CD4-positive, alpha-beta T cell (primary cell): ENCODE results near the gene TBX4. TPM values are rescaled to one million over a fixed set of nuclear protein-coding genes. Genes with fewer than 3 reads are reported as not detected.

Source experiments
- ATAC-seq: fragments of 200-7000 bp; cut with Tn5 transposase; one replicate; pipeline ENCODE4 v1.10.0; 2022; ENCODE audit warnings: mild to moderate bottlenecking; ENCODE audit not compliant: poor library complexity
- CTCF ChIA-PET: fragments of 350-600 bp; sonication (Branson Sonifier 250); formaldehyde crosslinking; loops from one replicate; lab custom pipeline; 2021; ENCODE audit warnings: antibody characterized with exemption, inconsistent platforms; lab: Charles Lee
- POLR2A ChIA-PET: fragments of 350-600 bp; sonication (Branson Sonifier 250); formaldehyde crosslinking; loops from one replicate; lab custom pipeline; 2021; ENCODE audit warnings: antibody characterized with exemption, inconsistent platforms; lab: Charles Lee
- DNase-seq, 14 experiments: peaks; one replicate each; pipeline ENCODE4 v3.0.0-alpha.2; 2013 to 2020; ENCODE audit warnings: mixed read lengths in 2 of 14
- H3K27ac ChIP-seq, 2 donors: one replicate each; pipeline versions ENCODE4 v1.5.1 to v1.7.0; 2013; ENCODE audit warnings: low read length in 2 of 2, low read depth in 1 of 2, mild to moderate bottlenecking in 1 of 2
- H3K27me3 ChIP-seq, 2 experiments: 1 replicate in 1 of 2; 2 replicates in 1 of 2; pipeline versions ENCODE4 v1.6.1 to v1.7.0; 2013; ENCODE audit warnings: low read length in 2 of 2, control low read depth in 1 of 2, mild to moderate bottlenecking in 1 of 2, moderate library complexity in 1 of 2; ENCODE audit not compliant: insufficient read depth in 2 of 2, control insufficient read depth in 1 of 2
- H3K36me3 ChIP-seq: one replicate; pipeline ENCODE4 v1.6.1; 2013; ENCODE audit warnings: low read length, control low read depth; ENCODE audit not compliant: insufficient read depth
- H3K4me1 ChIP-seq: one replicate; pipeline ENCODE4 v1.6.1; 2013; ENCODE audit warnings: low read length, control low read depth; ENCODE audit not compliant: insufficient read depth
- H3K4me3 ChIP-seq: one replicate; pipeline ENCODE4 v1.5.1; 2013; ENCODE audit warnings: mild to moderate bottlenecking, low read length, moderate library complexity
- H3K9me3 ChIP-seq, 2 experiments: 1 replicate in 1 of 2; 2 replicates in 1 of 2; pipeline versions ENCODE4 v1.6.1 to v1.7.0; 2013; ENCODE audit warnings: low read length in 2 of 2, mild to moderate bottlenecking in 2 of 2, control low read depth in 1 of 2, moderate library complexity in 1 of 2; ENCODE audit not compliant: control insufficient read depth in 1 of 2, insufficient read depth in 1 of 2
- H3K27ac Mint-ChIP-seq: one replicate; pipeline ENCODE4 v1.8.0; 2020; ENCODE audit warnings: mixed read lengths
- H3K27me3 Mint-ChIP-seq: one replicate; pipeline ENCODE4 v1.8.0; 2021; ENCODE audit warnings: mixed read lengths
- H3K36me3 Mint-ChIP-seq: one replicate; pipeline ENCODE4 v1.8.0; 2021; ENCODE audit warnings: low read depth, mixed read lengths
- H3K4me1 Mint-ChIP-seq: one replicate; pipeline ENCODE4 v1.8.0; 2021; ENCODE audit warnings: low read depth, mixed read lengths
- H3K4me3 Mint-ChIP-seq: one replicate; pipeline ENCODE4 v1.8.0; 2020; ENCODE audit warnings: mild to moderate bottlenecking, mixed read lengths
- H3K9me3 Mint-ChIP-seq: one replicate; pipeline ENCODE4 v1.8.0; 2020; ENCODE audit warnings: mixed read lengths
- intact Hi-C, 2 experiments: fragments of 100-400 bp; cut with DNase I in 1 of 2; cut with micrococcal nuclease in 1 of 2; formaldehyde crosslinking; loops; one replicate each; pipeline versions ENCODE4 v1.15.1 to v1.9.0; 2023 to 2025; cut with DNase I, micrococcal nuclease
- total RNA-seq, 174 experiments: library from RNA in 2 of 174; stranded (reverse) in 2 of 174; gene quantifications; one replicate each; pipeline ENCODE4 v1.2.3 and lab custom pipeline; 2021 to 2026
- TF ChIP-seq, protein P1 (sequence below): fragments of 200-600 bp; IDR thresholded peaks from one replicate; pipeline ENCODE4 v1.8.0; 2022; ENCODE audit warnings: antibody characterized with exemption, mild to moderate bottlenecking

TBX4 gene
- total RNA-seq, 2 experiments from 2014 or later, result not detected

DNA sequence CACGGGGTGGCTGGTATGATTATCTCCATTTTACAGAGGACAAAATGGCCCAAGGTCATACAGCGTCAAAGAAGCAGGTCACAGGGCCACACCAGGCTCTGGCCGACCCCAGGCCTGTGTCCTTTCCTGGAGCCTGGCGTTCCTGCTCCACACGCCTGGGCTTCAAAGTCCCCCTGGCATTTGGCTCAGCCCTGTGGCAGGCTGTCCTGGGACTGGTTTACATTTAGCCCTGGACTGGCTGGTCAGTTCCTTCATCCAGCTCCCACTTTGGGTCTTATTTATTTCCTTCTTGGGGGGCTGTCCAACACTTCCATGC is 37.3 kb upstream of the TBX4 start:
- peaks cover 10% of the 10 kb centered on the region for H3K4me1 Mint-ChIP-seq
- no peaks in the 10 kb centered on the region for H3K9me3 Mint-ChIP-seq
- no peak overlapping the region for H3K27ac ChIP-seq
- peak overlapping the region; percentile 31 for H3K4me3 Mint-ChIP-seq
- intact Hi-C loops, result loop anchor here (5.0 to 10.0 kb wide), 4 partner anchors 422 to 693 kb away; partner anchors contain the start of genes INTS2 (in 1 of the 2) and MED13 (in 1 of the 2)
- peaks cover 45% of the 10 kb centered on the region for H3K4me1 ChIP-seq
- no peaks in the 10 kb centered on the region for H3K36me3 Mint-ChIP-seq
- no peak overlapping the region for H3K27ac Mint-ChIP-seq
- no peak overlapping the region for H3K4me3 ChIP-seq
- TF ChIP-seq, protein P1, sequence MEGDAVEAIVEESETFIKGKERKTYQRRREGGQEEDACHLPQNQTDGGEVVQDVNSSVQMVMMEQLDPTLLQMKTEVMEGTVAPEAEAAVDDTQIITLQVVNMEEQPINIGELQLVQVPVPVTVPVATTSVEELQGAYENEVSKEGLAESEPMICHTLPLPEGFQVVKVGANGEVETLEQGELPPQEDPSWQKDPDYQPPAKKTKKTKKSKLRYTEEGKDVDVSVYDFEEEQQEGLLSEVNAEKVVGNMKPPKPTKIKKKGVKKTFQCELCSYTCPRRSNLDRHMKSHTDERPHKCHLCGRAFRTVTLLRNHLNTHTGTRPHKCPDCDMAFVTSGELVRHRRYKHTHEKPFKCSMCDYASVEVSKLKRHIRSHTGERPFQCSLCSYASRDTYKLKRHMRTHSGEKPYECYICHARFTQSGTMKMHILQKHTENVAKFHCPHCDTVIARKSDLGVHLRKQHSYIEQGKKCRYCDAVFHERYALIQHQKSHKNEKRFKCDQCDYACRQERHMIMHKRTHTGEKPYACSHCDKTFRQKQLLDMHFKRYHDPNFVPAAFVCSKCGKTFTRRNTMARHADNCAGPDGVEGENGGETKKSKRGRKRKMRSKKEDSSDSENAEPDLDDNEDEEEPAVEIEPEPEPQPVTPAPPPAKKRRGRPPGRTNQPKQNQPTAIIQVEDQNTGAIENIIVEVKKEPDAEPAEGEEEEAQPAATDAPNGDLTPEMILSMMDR, result no peak
- ChIA-PET POLR2A (no interaction called here), CTCF (no interaction called here)
- peaks cover 0 to 25% of the 10 kb centered on the region in 2 experiments for H3K9me3 ChIP-seq
- H3K36me3 ChIP-seq, result no peaks in the 10 kb centered on the region
- DNase-seq (no peak), ATAC-seq (no peak)
- peaks cover 26 to 28% of the 10 kb centered on the region in 2 experiments for H3K27me3 ChIP-seq
- peaks cover 41% of the 10 kb centered on the region for H3K27me3 Mint-ChIP-seq

DNA sequence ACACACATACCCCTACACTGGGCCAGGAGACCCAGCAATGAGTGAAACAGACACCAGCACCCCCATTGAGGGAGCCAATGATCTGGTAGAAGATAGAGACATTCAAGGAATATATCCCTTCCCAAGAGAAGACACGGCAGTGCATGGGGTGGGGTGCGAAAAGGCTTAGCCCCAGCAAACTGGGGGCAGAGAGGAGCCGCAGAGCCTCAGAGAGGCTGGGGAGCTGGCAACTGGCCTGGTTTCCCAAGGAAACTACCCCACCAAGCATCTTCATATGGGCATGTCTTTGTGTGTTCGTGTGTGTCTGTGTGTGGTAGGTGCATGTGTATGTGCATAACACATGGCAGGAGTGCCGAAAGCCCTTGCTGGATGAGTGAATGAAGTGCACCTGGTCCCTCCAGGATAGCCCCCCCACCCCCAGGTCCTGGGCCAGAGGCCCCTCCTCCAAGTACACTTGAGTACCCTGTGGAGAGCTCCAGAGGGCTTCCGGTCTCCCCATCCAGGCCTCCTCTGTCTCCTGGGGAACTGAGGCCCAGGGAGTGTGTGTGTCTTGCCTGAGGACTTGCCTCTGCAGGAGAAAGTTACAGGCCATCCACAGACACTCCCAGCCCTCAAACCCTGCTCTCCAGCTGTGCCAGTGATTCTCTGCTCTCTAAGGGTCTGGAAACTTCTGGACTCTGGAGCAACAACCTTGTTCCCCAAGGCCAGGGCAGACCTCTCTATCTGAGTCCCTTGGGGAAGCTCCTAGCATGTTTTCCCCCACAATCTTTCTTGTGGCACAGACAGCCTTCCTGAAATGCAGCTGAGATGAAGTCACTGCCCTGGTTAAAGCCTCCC is 36.6 kb upstream of the TBX4 start:
- no peak overlapping the region for H3K27ac ChIP-seq
- H3K36me3 ChIP-seq, result no peaks in the 10 kb centered on the region
- intact Hi-C loops, result loop anchor here (10.0 kb wide), 2 partner anchors 509 to 649 kb away; partner anchors contain the start of genes INTS2 (in 1 of the 2) and MED13 (in 1 of the 2)
- peaks cover 19 to 23% of the 10 kb centered on the region in 2 experiments for H3K27me3 ChIP-seq
- no peaks in the 10 kb centered on the region for H3K9me3 Mint-ChIP-seq
- CTCF ChIA-PET, result no interaction called here
- H3K4me3 ChIP-seq, result no peak overlapping the region
- H3K4me1 Mint-ChIP-seq, result peaks cover 3% of the 10 kb centered on the region
- peaks cover 0 to 18% of the 10 kb centered on the region in 2 experiments for H3K9me3 ChIP-seq
- no peak overlapping the region for H3K27ac Mint-ChIP-seq
- peaks cover 38% of the 10 kb centered on the region for H3K4me1 ChIP-seq
- H3K36me3 Mint-ChIP-seq, result no peaks in the 10 kb centered on the region
- DNase-seq (peak in 1 of 14 experiments; percentile 7), ATAC-seq (no peak)
- TF ChIP-seq, protein P1, result no peak
- POLR2A ChIA-PET, result no interaction called here
- H3K4me3 Mint-ChIP-seq, result peak overlapping the region; percentile 31
- H3K27me3 Mint-ChIP-seq, result peaks cover 41% of the 10 kb centered on the region

DNA sequence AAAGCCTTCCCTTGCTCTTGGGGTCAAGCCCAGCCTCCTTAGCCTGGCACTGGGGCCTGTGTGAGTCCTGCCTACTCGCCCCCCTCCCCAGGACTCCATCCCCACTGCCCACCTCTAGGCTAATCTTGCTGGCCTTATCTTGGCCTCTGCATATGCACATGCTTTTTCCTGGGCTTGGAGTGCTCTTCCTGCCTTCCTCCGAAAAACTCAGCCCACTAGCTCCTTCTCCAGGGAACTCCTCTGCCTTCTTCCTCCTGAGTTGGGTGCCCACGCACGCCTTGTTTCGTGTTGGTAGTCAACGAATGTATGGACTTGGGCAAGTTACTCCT is 36.0 kb upstream of the TBX4 start:
- POLR2A ChIA-PET, result no interaction called here
- Mint-ChIP-seq H3K36me3 (no peaks in the 10 kb centered on the region), H3K27me3 (peaks cover 44% of the 10 kb centered on the region), H3K27ac (no peak overlapping the region), H3K4me3 (no peak overlapping the region), H3K4me1 (no peaks in the 10 kb centered on the region), H3K9me3 (no peaks in the 10 kb centered on the region)
- ATAC-seq (no peak), DNase-seq (peak in 1 of 14 experiments; percentile 9)
- Histone ChIP-seq H3K4me1 (peaks cover 33% of the 10 kb centered on the region), H3K36me3 (no peaks in the 10 kb centered on the region), H3K27me3 (peaks cover 20 to 24% of the 10 kb centered on the region in 2 experiments), H3K4me3 (no peak overlapping the region), H3K9me3 (peaks cover 0 to 12% of the 10 kb centered on the region in 2 experiments), H3K27ac (no peak overlapping the region)
- CTCF ChIA-PET, result no interaction called here
- TF ChIP-seq, protein P1, result no peak
- intact Hi-C loops, result loop anchor here (10.0 kb wide), 2 partner anchors 509 to 649 kb away; partner anchors contain the start of genes INTS2 (in 1 of the 2) and MED13 (in 1 of the 2)
